Neuronal stem cell (in vitro differentiated cells): ENCODE results near the gene ABCA3.

Source experiments
- DNase-seq: peaks from one replicate; pipeline ENCODE4 v3.0.0-alpha.2; 2013; ENCODE audit warnings: low spot score
- H2AFZ ChIP-seq: one replicate; pipeline ENCODE4 v1.6.1; 2013; ENCODE audit warnings: mild to moderate bottlenecking, low read length, inconsistent platforms
- H2AK5ac ChIP-seq: 2 replicates; pipeline ENCODE4 v1.6.1; 2013; ENCODE audit warnings: low read depth, mild to moderate bottlenecking, inconsistent platforms, low read length, moderate library complexity, mixed read lengths
- H2BK120ac ChIP-seq: 2 replicates; pipeline ENCODE4 v1.6.1; 2013; ENCODE audit warnings: low read depth, mild to moderate bottlenecking, inconsistent platforms, low read length, moderate library complexity, mixed read lengths
- H2BK12ac ChIP-seq: one replicate; pipeline ENCODE4 v1.6.1; 2013; ENCODE audit warnings: low read length, inconsistent platforms
- H2BK15ac ChIP-seq: 2 replicates; pipeline ENCODE4 v1.6.1; 2013; ENCODE audit warnings: mild to moderate bottlenecking, low read length, inconsistent platforms, mixed read lengths
- H2BK5ac ChIP-seq: one replicate; pipeline ENCODE4 v1.6.1; 2013; ENCODE audit warnings: inconsistent platforms, mild to moderate bottlenecking, low read length, moderate library complexity
- H3K14ac ChIP-seq: one replicate; pipeline ENCODE4 v1.6.1; 2013; ENCODE audit warnings: low read length, inconsistent platforms
- H3K18ac ChIP-seq: 2 replicates; pipeline ENCODE4 v1.6.1; 2013; ENCODE audit warnings: low read length, inconsistent platforms
- H3K23ac ChIP-seq: 2 replicates; pipeline ENCODE4 v1.6.1; 2013; ENCODE audit warnings: low read depth, mild to moderate bottlenecking, mixed read lengths, low read length, inconsistent platforms; ENCODE audit not compliant: poor library complexity
- H3K27ac ChIP-seq: replicated peaks from 3 replicates; pipeline ENCODE4 v1.5.1; 2013; ENCODE audit warnings: low read length, inconsistent platforms
- H3K27me3 ChIP-seq, 3 experiments: 2 replicates each; pipeline ENCODE4 v1.6.1; 2013; ENCODE audit warnings: low read length in 3 of 3, mild to moderate bottlenecking in 2 of 3, inconsistent platforms in 1 of 3, low read depth in 1 of 3, mixed read lengths in 1 of 3, moderate library complexity in 1 of 3; ENCODE audit not compliant: control insufficient read depth in 3 of 3, insufficient read depth in 3 of 3
- H3K36me3 ChIP-seq, 2 donors: replicated peaks in 1 of 2; 2 replicates each; pipeline ENCODE4 v1.6.1; 2013; ENCODE audit warnings: low read length in 2 of 2; ENCODE audit not compliant: control insufficient read depth in 2 of 2, insufficient read depth in 2 of 2
- H3K4ac ChIP-seq: 2 replicates; pipeline ENCODE4 v1.6.1; 2013; ENCODE audit warnings: inconsistent platforms, mild to moderate bottlenecking, low read length, moderate library complexity
- H3K4me1 ChIP-seq, 2 donors: 1 replicate in 1 of 2; 2 replicates in 1 of 2; pipeline ENCODE4 v1.6.1; 2013; ENCODE audit warnings: low read length in 2 of 2, low read depth in 1 of 2; ENCODE audit not compliant: control insufficient read depth in 2 of 2, insufficient read depth in 1 of 2
- H3K4me2 ChIP-seq: one replicate; pipeline ENCODE4 v1.6.1; 2013; ENCODE audit warnings: mild to moderate bottlenecking, low read length, inconsistent platforms; ENCODE audit not compliant: insufficient read depth, poor library complexity, severe bottlenecking
- H3K4me3 ChIP-seq, 2 donors: 2 replicates each; pipeline ENCODE4 v1.5.1; 2013; ENCODE audit warnings: low read length in 2 of 2, mild to moderate bottlenecking in 2 of 2, inconsistent platforms in 1 of 2, moderate library complexity in 1 of 2
- H3K79me1 ChIP-seq: one replicate; pipeline ENCODE4 v1.6.1; 2013; ENCODE audit warnings: low read depth, mild to moderate bottlenecking, inconsistent platforms, low read length, moderate library complexity
- H3K9ac ChIP-seq: one replicate; pipeline ENCODE4 v1.6.1; 2013; ENCODE audit warnings: mild to moderate bottlenecking, low read depth, low read length, inconsistent platforms; ENCODE audit not compliant: poor library complexity
- H3K9me3 ChIP-seq, 2 donors: replicated peaks in 1 of 2; 2 replicates each; pipeline versions ENCODE3 to v1.6.1; 2013; ENCODE audit warnings: low read length in 2 of 2, mild to moderate bottlenecking in 2 of 2, inconsistent platforms in 1 of 2, low read depth in 1 of 2, mixed read lengths in 1 of 2, moderate library complexity in 1 of 2; ENCODE audit not compliant: control insufficient read depth in 2 of 2, insufficient read depth in 1 of 2
- H4K8ac ChIP-seq: one replicate; pipeline ENCODE4 v1.6.1; 2013; ENCODE audit warnings: low read depth, mild to moderate bottlenecking, inconsistent platforms, low read length, moderate library complexity
- H4K91ac ChIP-seq: one replicate; pipeline ENCODE4 v1.6.1; 2013; ENCODE audit warnings: low read length, low read depth, mild to moderate bottlenecking, inconsistent platforms; ENCODE audit not compliant: poor library complexity
- WGBS, 2 donors: extraction: QIAGEN DNeasy Blood & Tissue Kit; methylation state at CpG; one replicate each; pipeline ENCODE4 v1.1.7; 2013; ENCODE audit warnings: missing lambda C conversion rate in 2 of 2, mixed read lengths in 1 of 2; ENCODE audit not compliant: insufficient read length in 2 of 2, insufficient replicate concordance in 1 of 2; ENCODE audit errors: extremely low coverage in 2 of 2; 5-methylcytosine and 5-hydroxymethylcytosine counted together

The ABCA3 gene

GRCh38 chr16:2233872-2234812 lies 106.4 kb downstream of the ABCA3 start:
- no peak overlapping the region for H2BK15ac ChIP-seq
- no peak overlapping the region for H3K4me2 ChIP-seq
- H3K4me3 ChIP-seq, result no peak overlapping the region
- peak overlapping the region; percentile 60 for H3K9ac ChIP-seq
- peak overlapping the region; percentile 85 for H4K91ac ChIP-seq
- H2BK120ac ChIP-seq, result no peak overlapping the region
- peaks cover 0 to 16% of the 10 kb centered on the region in 2 donors for H3K4me1 ChIP-seq
- H3K23ac ChIP-seq, result peak overlapping the region; percentile 55
- no peak overlapping the region for H3K4ac ChIP-seq
- peaks cover 15% of the 10 kb centered on the region for H3K79me1 ChIP-seq
- H2BK5ac ChIP-seq, result peak overlapping the region; percentile 39
- H2BK12ac ChIP-seq, result peak overlapping the region; percentile 22
- H2AK5ac ChIP-seq, result no peak overlapping the region
- peaks cover 0 to 1% of the 10 kb centered on the region in 2 donors for H3K9me3 ChIP-seq
- H3K18ac ChIP-seq, result no peak overlapping the region
- H3K27ac ChIP-seq, result no peak overlapping the region
- H3K36me3 ChIP-seq, result peaks cover 40 to 83% of the 10 kb centered on the region in 2 donors
- no peak for DNase-seq
- H2AFZ ChIP-seq, result no peak overlapping the region
- peaks cover 0 to 22% (median 7%) of the 10 kb centered on the region in 3 experiments for H3K27me3 ChIP-seq
- H4K8ac ChIP-seq, result peak overlapping the region; percentile 65
- H3K14ac ChIP-seq, result no peak overlapping the region
- WGBS, 2 donors, result no CpG with 5 or more reads among the region's 51 CpGs

DNA sequence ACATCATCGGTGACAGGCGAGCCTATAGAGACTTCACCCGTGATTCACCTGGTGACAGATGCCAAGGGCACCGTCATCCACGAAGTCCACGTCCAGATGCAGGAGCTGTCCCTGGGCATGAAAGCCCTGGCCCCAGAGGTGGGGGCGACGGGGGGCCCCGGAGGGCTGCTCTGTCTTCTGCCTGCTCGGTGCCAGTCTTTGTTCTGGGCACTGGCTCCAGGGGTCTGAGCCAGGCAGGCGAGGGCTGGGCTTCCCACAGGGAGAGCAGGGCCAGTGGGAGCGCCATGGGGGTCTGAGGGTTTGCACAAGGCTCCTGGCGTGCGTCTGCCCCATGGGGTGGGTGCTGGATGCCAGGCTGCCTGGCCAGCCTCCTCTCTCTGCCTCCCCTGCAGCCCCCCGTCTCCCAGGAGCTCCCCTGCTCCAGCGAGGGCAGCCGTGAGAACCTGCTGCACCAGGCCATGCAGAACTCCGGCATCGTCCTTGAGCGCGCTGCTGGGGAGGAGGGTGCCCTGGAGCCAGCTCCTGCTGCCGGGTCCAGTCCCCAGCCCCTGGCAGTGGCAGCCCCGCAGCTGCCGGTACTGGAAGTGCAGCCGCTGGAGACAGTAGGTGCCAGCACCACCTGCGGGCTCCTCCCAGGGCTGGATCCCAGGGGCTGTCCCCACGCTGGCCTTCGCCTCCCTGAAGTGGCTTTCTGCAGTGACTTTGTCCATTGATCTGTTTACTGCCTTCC lies 107.3 kb downstream of the ABCA3 start:
- no peak overlapping the region for H3K27ac ChIP-seq
- no peak overlapping the region for H2AK5ac ChIP-seq
- H3K4me2 ChIP-seq, result no peak overlapping the region
- no peak overlapping the region for H3K18ac ChIP-seq
- DNase-seq, result no peak
- no peak overlapping the region for H4K8ac ChIP-seq
- H2BK120ac ChIP-seq, result no peak overlapping the region
- no CpG with 5 or more reads among the region's 28 CpGs for WGBS, 2 donors
- no peak overlapping the region for H3K4me3 ChIP-seq
- no peak overlapping the region for H4K91ac ChIP-seq
- no peak overlapping the region for H2BK15ac ChIP-seq
- no peak overlapping the region for H3K14ac ChIP-seq
- peaks cover 20% of the 10 kb centered on the region for H3K79me1 ChIP-seq
- no peak overlapping the region for H3K23ac ChIP-seq
- H2AFZ ChIP-seq, result no peak overlapping the region
- H3K36me3 ChIP-seq, result peaks cover 44 to 87% of the 10 kb centered on the region in 2 donors
- H3K27me3 ChIP-seq, result peaks cover 0 to 22% (median 7%) of the 10 kb centered on the region in 3 experiments
- peaks cover 0 to 13% of the 10 kb centered on the region in 2 donors for H3K4me1 ChIP-seq
- no peak overlapping the region for H2BK12ac ChIP-seq
- H3K9me3 ChIP-seq, result peaks cover 0 to 1% of the 10 kb centered on the region in 2 donors
- H3K4ac ChIP-seq, result no peak overlapping the region
- H3K9ac ChIP-seq, result peak overlapping the region; percentile 21
- H2BK5ac ChIP-seq, result no peak overlapping the region

DNA sequence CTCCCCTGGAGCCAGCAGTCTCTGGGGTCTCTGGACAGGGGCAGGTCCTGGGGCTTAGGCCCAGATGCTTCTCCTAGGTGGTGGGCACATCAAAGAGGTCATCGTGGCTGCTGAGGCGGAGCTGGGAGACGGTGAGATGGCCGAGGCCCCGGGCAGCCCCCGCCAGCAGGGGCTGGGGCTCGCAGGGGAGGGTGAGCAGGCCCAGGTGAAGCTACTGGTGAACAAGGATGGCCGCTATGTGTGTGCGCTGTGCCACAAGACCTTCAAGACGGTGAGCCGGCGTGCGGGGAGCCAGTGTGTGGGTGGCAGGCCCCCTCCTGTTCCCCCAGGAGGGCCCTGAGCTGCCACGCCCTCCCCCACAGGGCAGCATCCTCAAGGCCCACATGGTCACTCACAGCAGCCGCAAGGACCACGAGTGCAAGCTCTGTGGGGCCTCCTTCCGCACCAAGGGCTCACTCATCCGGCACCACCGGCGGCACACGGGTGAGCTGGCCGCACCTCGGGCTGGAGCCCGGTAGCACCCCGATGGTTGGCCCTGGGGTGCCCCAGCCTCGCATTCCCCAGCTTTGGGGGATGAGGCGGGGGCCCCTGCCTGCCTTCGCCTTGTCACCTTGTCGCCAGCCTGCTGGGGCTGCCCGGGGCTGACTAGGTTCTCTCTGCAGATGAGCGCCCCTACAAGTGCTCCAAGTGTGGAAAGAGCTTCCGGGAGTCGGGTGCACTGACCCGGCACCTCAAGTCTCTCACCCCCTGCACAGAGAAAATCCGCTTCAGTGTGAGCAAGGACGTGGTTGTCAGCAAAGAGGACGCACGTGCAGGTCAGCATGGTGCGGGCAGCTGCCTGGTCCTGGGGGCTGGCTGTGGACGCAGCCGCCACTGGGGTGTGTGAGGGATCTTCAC lies 108.2 kb downstream of the ABCA3 start:
- Histone ChIP-seq H3K79me1 (peaks cover 21% of the 10 kb centered on the region), H3K27ac (no peak overlapping the region), H3K36me3 (peaks cover 44 to 86% of the 10 kb centered on the region in 2 donors), H2BK12ac (no peak overlapping the region), H2BK15ac (no peak overlapping the region), H2AFZ (no peak overlapping the region), H3K4me1 (peaks cover 0 to 10% of the 10 kb centered on the region in 2 donors), H4K8ac (peak overlapping the region; percentile 4), H3K4me3 (no peak overlapping the region), H3K9ac (peak overlapping the region; percentile 77), H3K4ac (no peak overlapping the region), H2AK5ac (no peak overlapping the region), H3K27me3 (peaks cover 0 to 15% (median 3%) of the 10 kb centered on the region in 3 experiments), H3K4me2 (no peak overlapping the region), H2BK5ac (no peak overlapping the region), H3K23ac (peak overlapping the region; percentile 31), H4K91ac (no peak overlapping the region), H3K14ac (no peak overlapping the region), H3K9me3 (peaks cover 0 to 1% of the 10 kb centered on the region in 2 donors), H3K18ac (no peak overlapping the region), H2BK120ac (no peak overlapping the region)
- WGBS, 2 donors, result no CpG with 5 or more reads among the region's 41 CpGs
- no peak for DNase-seq
